ENCODE data around the gene MYO16. TPM values are rescaled to one million over a fixed set of nuclear protein-coding genes. Genes with fewer than 3 reads are reported as not detected.
A peak's percentile ranks its signal among the peaks of the same experiment; 100 is the strongest.
"Not testable (repeated sequence)": the region's sequence is repeated elsewhere in the genome, so short reads cannot be mapped to it uniquely, and the experiment has no call there.

Gene MYO16
- polyA plus RNA-seq, 3 donors: 0.37 to 0.60 (median 0.44) TPM

DNA sequence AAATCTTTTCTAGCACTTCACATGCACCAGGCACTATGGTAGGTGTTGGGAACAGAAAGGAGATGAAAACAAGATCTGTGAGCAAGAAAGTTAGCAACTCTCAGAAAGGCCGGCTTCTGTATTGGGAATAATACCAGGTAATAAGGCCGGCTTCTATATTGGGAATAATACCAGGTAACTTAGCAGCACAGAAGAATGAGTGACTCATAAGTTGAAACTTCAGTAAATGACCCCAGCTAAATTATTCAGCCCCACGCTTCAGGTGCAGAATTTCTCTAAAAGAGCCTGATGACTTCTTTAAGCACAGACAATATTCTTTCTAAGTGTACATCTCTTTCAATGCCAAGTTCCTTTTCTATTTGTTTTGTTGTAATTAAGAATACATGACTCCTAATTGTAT is 151.3 kb downstream of the MYO16 start:
- no peak for DNase-seq (ENCODE audit: extremely low read depth in 1 of 11, low read depth in 9 of 11, low spot score in 4 of 11)

DNA sequence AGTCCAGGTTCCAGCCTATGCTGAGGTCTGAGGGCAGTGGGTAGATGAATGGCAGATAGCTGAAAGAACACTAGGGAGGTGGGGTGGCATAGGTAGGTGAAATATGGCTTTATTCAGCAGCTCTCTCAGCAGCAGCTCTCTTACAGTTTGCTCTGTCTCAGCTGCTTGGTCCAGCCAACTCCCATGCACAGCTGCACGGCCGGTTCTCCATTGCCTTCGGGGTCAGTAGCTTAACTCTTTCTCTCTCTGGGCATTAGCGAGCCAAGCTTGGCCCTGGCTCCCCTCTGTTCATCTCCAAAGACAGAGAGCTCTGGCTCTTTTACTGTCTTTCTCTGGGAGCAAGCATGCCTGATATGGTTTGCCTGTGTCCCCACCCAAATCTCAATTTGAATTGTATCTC is 151.9 kb downstream of the MYO16 start:
- DNase-seq (ENCODE audit: extremely low read depth in 1 of 11, low read depth in 9 of 11, low spot score in 4 of 11): no peak

DNA sequence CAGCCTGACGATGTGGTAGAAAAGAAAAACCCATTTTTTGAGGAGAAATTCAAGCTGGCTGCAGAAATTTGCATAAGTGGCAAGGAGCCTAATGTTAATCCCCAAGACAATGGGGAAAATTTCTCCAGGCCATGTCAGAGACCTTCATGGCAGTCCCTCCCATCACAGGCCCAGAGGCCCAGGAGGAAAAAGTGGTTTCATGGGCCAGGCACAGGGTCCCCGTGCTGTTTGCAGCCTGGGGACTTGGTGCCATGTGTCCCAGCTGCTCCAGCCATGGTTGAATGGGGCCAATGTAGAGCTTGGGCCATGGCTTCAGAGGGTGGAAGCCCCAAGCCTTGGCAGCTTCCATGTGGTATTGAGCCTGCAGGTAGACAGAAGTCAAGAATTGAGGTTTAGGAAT is 153.1 kb downstream of the MYO16 start:
- DNase-seq (ENCODE audit: extremely low read depth in 1 of 11, low read depth in 9 of 11, low spot score in 4 of 11): not testable (repeated sequence)

DNA sequence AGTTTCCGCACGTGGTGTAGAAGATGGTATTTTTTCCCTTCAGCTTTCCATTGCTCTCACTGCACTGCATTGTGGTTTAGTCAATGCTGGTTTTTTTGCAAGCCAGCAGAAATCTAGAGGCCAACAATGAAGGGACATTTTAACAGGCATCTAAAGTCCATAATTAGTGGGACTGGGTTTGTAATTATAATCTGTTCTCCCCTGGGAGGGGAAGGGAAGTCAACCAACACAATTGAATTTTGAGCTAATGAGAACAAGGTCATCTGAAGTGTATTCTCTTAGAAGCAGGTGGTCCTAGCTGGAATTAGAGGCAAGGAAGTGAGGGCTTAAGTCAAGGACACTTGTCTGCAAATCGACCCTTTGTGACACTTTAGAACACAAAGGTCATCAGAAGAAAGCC is 156.4 kb downstream of the MYO16 start:
- DNase-seq (ENCODE audit: extremely low read depth in 1 of 11, low read depth in 9 of 11, low spot score in 4 of 11): no peak

DNA sequence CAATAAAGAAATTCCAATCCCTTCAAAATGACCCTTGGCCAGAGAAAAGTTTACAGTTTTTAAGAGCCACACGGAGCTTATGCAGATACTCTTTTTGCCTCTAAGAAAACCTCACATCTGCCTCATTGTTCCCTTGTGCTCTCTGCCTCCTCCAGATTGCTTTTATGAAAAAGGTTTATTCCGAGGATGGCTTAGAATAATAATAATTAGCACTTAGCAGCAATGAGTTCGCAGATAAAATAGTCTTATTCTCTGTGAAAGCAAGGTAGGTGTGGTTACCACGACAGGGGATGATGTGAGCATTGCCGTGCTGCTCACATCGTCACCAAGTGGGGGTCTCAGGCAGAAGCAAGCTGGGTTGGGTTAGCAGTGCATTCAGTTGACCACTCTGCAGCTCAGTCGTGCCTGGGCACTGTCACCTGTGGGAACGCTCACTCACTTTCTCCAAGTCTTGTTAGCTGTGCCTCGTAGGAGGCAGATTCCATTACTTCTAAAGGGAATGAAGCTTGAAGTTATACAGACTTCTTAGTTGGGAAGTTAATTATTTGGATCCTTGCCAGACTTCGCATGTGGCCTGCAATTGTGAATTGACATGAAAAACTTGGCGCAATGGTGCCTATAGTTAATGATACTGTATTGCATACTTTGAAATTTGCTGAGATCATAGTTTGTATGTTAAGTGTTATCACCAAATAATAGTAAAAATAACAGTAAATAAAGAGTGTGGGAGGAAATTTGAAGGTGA is 157.2 kb downstream of the MYO16 start:
- peak in 6 of 11 donors; percentile 6 to 38 (median 15) for DNase-seq (ENCODE audit: extremely low read depth in 1 of 11, low read depth in 9 of 11, low spot score in 4 of 11)

DNA sequence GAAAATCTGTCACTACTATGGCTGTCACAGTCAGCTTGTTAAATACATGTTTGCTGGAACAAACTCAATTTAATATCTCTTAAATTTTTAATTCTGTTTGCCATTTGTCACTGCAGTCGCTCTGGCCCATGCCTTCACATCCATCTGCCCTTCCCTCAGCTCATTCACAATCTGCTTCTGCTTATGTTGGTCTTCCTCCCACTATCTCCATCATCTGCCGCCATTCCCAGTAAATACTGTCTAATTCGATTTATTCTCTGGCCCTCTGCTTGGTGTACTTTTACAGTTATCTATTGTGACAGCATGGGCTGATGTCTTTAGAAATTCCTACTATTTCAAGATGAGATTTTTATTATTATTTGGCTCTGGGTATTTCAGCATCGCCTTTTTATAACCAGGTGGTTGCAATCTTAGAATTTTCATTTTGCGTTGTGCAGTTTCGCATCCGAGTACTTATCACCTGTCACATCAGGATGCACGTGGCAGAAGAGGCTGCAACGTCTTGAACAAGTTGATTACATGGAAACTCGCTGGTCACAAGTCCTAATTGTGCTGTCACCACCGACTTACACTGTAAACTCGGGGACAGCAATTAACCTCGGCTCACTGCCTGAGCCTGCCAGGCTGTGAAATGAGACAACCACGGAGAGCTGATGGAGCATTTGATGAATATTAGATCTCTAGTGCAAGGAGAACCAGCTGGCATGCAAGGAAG is 158.4 kb downstream of the MYO16 start:
- DNase-seq (ENCODE audit: extremely low read depth in 1 of 11, low read depth in 9 of 11, low spot score in 4 of 11): peak in 5 of 11 donors; percentile 9 to 28 (median 13)

DNA sequence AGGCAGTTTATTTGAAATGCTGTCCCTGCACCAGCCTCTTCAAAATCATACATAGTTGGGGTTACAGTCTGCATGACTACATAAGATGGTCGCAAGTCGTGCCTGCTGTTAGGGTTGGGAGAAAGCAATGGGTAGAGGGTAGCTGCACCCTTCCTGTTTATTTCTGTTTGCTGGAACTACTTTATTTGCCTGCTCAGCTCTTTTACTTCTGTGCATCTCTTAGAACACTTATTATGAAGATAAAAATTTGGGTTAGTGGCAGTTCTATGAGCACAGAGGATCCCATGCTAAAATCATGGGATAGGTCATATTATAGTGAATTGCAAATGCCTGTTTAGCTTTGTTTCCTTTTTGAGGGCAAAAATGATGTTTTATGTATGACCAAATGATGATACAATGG is 160.1 kb downstream of the MYO16 start:
- no peak for DNase-seq (ENCODE audit: extremely low read depth in 1 of 11, low read depth in 9 of 11, low spot score in 4 of 11)

DNA sequence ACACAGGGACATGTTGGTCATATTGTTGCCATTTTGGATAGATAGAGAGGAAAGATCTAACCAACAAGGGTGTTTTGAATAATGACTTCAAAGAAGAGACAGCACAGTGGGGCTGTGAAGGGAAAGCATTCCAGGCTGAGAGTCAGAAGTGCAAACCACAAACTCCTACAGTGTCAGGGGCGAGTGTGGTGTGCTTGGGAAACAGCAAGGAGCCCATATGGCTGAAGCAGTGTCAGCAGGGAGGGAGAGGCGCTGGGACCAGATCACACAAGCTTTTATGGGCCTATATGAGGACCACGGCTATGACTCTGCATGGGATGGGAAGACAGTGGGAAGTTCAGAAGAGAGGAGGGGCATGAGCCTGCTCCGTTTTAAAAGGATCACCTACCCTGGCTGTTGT is 166.4 kb downstream of the MYO16 start:
- no peak for DNase-seq (ENCODE audit: extremely low read depth in 1 of 11, low read depth in 9 of 11, low spot score in 4 of 11)

DNA sequence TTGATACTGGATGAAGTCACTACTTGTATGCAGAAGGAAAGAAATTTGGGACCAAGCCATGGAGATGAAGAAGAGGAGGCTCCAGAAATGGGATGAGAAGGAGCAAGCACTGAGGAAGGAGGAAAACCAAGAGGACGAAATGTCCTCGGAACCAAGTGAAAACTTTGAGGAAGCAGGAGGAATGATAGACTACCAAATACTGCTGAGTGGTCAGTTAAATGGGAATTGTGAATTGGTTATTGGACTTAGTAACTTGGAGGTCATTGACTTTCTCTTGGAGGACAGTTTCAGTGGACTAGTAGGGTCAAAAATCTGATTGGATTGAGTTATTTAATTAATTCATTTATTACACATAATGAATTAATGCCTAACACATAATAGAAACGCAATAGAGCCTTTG is 167.9 kb downstream of the MYO16 start:
- DNase-seq (ENCODE audit: extremely low read depth in 1 of 11, low read depth in 9 of 11, low spot score in 4 of 11): no peak

DNA sequence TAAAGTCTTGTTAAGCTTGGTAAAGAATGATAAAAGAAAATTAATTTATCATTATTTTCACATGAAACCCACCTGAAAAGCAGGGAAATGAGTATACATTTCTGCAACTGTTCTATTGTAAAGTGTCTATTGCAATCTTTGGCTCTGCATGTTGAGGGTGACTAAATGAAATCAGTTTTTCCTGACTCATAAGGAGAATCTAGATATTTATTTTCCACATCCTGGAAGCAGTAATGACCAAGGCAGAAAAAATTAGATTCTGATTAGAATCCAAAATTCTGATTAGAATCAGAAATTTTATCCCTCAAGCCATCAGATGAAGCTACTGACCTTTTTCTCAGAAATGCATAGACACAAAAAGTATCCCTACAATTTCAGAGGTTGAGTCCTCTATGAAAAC is 178.4 kb downstream of the MYO16 start:
- DNase-seq (ENCODE audit: extremely low read depth in 1 of 11, low read depth in 9 of 11, low spot score in 4 of 11): no peak

DNA sequence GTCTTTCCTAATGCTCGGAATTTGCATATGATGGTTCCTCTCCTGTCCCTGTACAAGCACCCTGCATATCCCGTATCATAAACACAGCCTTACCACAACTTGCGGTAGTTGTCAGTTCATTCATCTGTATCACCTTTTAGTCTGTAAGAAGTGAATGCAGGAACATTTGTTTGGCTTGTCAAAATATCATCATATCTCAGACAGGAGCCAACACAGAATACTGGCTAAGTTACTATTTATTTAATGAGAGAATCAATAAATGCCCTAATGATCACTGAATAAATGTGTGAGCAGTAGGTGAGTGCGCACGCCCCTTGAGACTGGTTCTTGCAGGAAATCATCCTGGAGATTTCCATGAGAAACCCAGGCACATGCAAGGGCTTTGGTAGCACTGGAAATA is 182.8 kb downstream of the MYO16 start:
- no peak for DNase-seq (ENCODE audit: extremely low read depth in 1 of 11, low read depth in 9 of 11, low spot score in 4 of 11)

DNA sequence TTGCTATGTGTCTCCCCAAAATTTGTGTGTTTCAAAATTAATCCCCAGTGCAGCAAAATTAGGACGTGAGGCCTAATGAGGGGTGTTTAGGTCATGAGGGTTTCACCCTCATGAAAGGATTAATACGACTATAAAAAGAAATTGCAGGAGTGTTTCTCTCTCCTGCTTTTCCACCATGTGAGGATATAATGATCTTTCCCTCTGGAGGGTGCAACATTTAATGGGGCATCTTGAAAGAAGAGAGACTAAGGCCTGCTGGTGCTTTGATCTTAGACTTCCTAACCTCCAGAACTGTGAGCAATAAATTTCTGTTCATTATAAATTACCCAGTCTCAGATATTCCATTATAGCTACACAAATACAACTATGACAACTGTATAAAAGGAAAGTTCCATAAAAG is 183.2 kb downstream of the MYO16 start:
- DNase-seq (ENCODE audit: extremely low read depth in 1 of 11, low read depth in 9 of 11, low spot score in 4 of 11): no peak

DNA sequence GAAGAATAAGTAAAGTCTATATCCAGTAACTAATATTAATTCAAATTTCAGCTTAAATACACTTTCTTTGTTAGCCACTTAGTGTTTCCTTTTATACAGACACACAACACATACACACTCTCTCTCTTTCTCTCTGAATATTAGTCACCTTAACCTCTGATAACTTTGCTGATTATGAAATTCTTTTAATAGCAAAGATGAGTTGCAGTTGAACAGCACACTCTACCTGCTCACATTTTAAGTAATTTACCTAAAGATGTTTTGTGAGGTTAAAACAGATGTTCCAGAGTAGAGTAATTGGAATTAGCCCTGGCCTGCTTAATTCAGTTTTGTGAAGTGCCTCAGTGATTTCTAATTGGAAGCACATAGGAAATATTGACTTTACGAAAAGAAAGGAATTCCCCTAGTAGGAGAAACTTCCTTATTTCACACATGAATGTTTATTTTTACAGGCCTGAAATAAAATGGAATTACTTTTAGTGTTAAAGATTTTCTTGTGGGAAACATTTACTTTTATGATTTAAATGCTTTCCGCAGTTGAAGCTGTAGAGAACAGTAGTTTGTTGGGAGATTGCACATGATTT is 184.3 kb downstream of the MYO16 start:
- peak in 1 of 11 donors; percentile 14 for DNase-seq (ENCODE audit: extremely low read depth in 1 of 11, low read depth in 9 of 11, low spot score in 4 of 11)

DNA sequence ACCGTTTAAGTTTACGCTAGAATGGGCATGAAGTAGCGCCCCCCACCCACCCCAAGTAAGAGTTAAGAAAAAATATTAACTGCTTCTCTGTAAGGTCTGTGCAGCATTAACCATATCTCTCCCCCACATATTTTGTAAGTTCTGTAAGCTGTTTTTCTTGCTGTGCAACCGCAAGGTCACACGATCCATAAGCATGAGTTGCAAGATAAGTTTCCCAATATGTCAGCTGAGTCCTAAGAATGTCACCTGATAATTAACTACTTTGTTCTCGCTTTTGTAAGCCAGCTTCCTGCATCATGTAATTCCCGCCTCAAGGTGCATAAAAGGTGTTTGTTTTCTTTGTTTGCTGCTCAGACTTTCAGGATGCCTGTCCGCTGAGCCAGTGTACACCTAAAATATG is 187.0 kb downstream of the MYO16 start:
- DNase-seq (ENCODE audit: extremely low read depth in 1 of 11, low read depth in 9 of 11, low spot score in 4 of 11): no peak

DNA sequence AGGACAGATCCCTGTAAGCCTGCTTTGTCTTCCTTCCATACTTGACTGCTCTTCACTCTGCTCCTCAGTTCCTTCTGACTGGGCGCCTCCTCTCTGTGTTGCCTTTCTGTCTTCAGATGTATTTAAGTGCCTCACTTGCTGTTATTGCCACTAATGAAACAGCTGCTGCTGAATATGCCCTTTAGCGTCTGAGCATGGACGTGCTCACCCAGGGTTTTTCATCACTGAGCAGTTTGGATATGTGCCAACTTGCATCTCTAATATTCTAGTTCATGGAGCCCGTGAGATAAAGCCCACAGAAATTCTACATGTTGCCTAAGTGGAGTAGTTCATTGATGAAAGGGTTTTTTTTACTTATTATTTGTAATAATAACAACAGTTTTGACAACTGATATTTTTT is 198.2 kb downstream of the MYO16 start:
- DNase-seq (ENCODE audit: extremely low read depth in 1 of 11, low read depth in 9 of 11, low spot score in 4 of 11): peak in 4 of 11 donors; percentile 6 to 35 (median 11)

DNA sequence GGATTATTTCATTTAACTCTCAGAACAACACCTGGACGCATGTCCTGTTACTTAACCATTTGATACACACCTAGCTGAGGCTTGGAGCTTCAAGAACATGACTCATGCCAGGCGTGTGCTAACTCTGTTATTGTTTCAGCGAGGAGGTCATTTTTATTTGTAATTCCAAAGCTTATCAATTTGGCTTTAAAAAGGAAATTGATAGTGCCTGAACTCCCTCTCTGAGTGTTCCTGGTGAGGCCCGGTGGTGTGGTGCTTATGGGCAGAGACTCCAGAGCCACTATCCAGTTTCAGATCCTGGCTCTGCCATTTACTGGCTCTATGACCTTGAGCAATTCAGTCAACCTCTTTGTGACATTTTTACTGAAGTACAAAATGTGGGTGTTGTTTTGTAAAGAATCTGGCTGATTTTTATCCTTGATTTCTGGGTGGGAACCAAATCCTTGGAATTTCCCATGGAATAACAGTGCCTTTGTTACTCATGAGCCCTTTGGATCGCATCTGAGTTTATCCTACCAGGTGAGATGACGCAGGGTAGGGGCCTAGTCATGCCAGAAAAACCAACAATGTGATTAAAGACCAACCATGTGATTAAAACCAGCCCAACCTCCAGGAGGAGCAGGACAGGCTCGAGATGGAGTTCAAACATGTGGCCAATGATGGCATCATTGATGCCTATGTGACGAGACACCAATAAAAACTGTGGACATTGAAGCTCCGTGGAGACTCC is 198.8 kb downstream of the MYO16 start:
- DNase-seq (ENCODE audit: extremely low read depth in 1 of 11, low read depth in 9 of 11, low spot score in 4 of 11): no peak

DNA sequence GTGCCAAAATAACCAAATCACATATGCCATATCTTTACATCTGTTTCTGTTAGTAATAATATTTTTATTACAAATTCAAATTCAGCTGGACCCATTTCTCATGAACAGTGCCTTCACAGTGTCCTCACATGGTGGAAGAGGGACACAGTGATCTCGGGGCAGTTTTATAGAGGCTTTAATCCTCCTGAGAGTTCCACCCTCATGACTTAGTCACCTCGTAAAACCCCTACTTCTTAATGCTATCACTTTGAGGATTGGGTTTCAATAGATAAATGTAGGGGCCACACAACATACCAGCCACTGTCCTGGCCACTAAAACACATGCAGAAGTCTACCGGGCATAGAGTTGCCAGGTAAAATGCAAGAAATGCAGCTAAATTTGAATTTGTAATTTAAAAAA is 201.5 kb downstream of the MYO16 start:
- DNase-seq (ENCODE audit: extremely low read depth in 1 of 11, low read depth in 9 of 11, low spot score in 4 of 11): no peak

DNA sequence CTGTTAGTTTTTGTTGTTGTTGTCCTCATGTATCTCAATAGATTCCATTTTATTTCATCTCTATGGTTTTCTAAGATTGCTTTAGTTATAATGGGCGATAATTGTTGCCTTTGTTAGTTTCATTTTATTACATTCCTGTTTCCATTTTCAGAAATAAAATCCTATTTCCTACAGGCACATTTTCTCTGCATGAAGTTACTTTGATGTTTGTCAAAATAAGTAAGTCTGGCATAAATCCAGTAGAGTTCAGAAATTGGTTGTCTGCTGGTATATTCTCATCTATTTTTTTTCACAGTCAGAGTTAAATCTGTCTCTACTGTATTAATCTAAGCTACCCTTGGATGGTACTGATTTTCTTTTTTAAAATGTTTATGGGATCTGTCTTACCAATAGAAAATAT is 204.1 kb downstream of the MYO16 start:
- no peak for DNase-seq (ENCODE audit: extremely low read depth in 1 of 11, low read depth in 9 of 11, low spot score in 4 of 11)

DNA sequence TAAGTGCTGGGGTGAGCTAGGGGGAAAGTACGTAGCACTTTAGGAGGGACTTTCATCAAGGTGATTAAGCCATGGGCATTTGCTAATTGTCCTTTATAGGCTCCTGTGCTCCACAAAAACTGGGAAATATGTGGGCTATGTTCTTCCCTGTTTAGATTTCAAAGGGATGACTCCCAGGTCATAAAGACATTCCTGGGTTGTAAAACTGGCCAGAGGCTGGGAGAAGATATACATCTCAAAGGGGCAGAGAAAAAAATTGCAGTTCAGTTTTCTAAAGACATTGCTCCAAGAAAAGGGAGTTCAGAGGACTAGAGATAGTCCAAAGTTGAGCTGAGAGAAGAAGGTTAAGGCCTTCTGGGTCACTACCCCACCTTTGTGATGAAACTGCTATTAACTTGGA is 204.8 kb downstream of the MYO16 start:
- no peak for DNase-seq (ENCODE audit: extremely low read depth in 1 of 11, low read depth in 9 of 11, low spot score in 4 of 11)

DNA sequence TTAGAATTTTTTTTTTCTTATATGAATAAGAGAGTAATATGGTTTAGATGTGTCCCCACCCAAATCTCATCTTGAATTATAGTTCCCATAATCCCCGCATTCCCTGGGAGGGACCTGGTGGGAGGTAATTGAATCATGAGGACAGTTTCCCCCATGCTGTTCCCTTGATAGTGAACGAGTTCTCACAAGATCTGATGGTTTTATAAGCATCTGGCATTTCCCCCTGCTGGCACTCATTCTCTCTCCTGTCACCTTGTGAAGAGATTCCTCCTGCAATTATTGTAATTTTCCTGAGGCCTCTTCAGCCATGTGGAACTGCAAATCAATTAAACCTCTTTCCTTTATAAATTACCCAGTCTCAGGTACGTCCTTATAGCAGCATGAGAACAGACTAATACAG is 205.7 kb downstream of the MYO16 start:
- DNase-seq (ENCODE audit: extremely low read depth in 1 of 11, low read depth in 9 of 11, low spot score in 4 of 11): no peak
